Sigmoid colon (tissue), 7 donors: ENCODE measurements around the gene GET4. TPM values are rescaled to one million over a fixed set of nuclear protein-coding genes. Genes with fewer than 3 reads are reported as not detected.

ENCODE experiments used
- DNase-seq: peaks from one replicate; pipeline ENCODE4 v3.0.0-alpha.2; 2019
- H3K27ac ChIP-seq, 4 donors: fragments of 200-600 bp; sonication (generic); one replicate each; pipeline ENCODE4 v1.5.1; 2016 to 2019; ENCODE audit warnings: mild to moderate bottlenecking in 1 of 4
- H3K27me3 ChIP-seq, 3 donors: fragments of 200-600 bp; sonication (generic); one replicate each; pipeline ENCODE4 v1.5.1; 2019; ENCODE audit warnings: mild to moderate bottlenecking in 1 of 3
- H3K36me3 ChIP-seq, 4 donors: fragments of 200-600 bp; sonication (generic); one replicate each; pipeline ENCODE4 v1.5.1; 2016 to 2019
- H3K4me1 ChIP-seq, 4 donors: fragments of 200-600 bp; sonication (generic); one replicate each; pipeline ENCODE4 v1.5.1; 2017 to 2019
- H3K4me3 ChIP-seq, 4 donors: fragments of 200-600 bp; sonication (generic); one replicate each; pipeline ENCODE4 v1.5.1; 2017 to 2019; ENCODE audit warnings: mild to moderate bottlenecking in 2 of 4, moderate library complexity in 1 of 4
- H3K9me3 ChIP-seq, 4 donors: fragments of 200-600 bp in 3 of 4; sonication (generic) in 3 of 4; one replicate each; pipeline versions ENCODE4 v1.5.1 to v1.6.1; 2013 to 2019
- EP300 ChIP-seq, 4 donors: sonication (generic); formaldehyde crosslinking; IDR thresholded peaks; one replicate each; pipeline ENCODE4 v1.6.1; 2017; ENCODE audit warnings: antibody characterized with exemption in 4 of 4
- POLR2A ChIP-seq, 2 donors: fragments of 450-650 bp; IDR thresholded peaks; one replicate each; pipeline ENCODE4 v1.6.1; 2016; ENCODE audit warnings: antibody characterized with exemption in 2 of 2, mild to moderate bottlenecking in 2 of 2, moderate library complexity in 2 of 2
- POLR2AphosphoS5 ChIP-seq, 4 donors: sonication (generic); formaldehyde crosslinking; IDR thresholded peaks; one replicate each; pipeline ENCODE4 v1.6.1; 2017; ENCODE audit warnings: antibody characterized with exemption in 4 of 4
- WGBS, 2 donors: extraction: QIAGEN DNeasy Blood & Tissue Kit; methylation state at CpG; one replicate each; pipeline ENCODE4 v1.1.7; 2013; 5-methylcytosine and 5-hydroxymethylcytosine counted together
- intact Hi-C: fragments of 100-400 bp; cut with DNase I; formaldehyde crosslinking; loops from one replicate; pipeline ENCODE4 v1.15.1; 2023
- polyA plus RNA-seq, 3 donors: library from polyadenylated mRNA; stranded (reverse); fragments of 200-250 nt; gene quantifications; one replicate each; pipeline ENCODE4 v1.2.3, GENCODE V29; 2013
- total RNA-seq, 4 donors: library from RNA; depleted of rRNA; stranded (reverse); fragments of >200 nt; gene quantifications; one replicate each; pipeline ENCODE4 v1.1.0, GENCODE V29; 2016
- TF ChIP-seq, protein P1 (sequence below), 4 experiments: fragments of 450-650 bp in 3 of 4; fragments of 200-600 bp in 1 of 4; IDR thresholded peaks; one replicate each; pipeline ENCODE4 v1.5.1; 2016 to 2019; ENCODE audit warnings: antibody characterized with exemption in 4 of 4, mild to moderate bottlenecking in 3 of 4, moderate library complexity in 2 of 4
- donor health status: healthy with polysubstance abuse.
- donor health status: Bipolar disorder and iron deficiency.
- donor health status: healthy.

GET4 gene
- total and polyA plus RNA-seq, 7 donors = 20.3 to 51.4 (median 27.0) TPM

DNA sequence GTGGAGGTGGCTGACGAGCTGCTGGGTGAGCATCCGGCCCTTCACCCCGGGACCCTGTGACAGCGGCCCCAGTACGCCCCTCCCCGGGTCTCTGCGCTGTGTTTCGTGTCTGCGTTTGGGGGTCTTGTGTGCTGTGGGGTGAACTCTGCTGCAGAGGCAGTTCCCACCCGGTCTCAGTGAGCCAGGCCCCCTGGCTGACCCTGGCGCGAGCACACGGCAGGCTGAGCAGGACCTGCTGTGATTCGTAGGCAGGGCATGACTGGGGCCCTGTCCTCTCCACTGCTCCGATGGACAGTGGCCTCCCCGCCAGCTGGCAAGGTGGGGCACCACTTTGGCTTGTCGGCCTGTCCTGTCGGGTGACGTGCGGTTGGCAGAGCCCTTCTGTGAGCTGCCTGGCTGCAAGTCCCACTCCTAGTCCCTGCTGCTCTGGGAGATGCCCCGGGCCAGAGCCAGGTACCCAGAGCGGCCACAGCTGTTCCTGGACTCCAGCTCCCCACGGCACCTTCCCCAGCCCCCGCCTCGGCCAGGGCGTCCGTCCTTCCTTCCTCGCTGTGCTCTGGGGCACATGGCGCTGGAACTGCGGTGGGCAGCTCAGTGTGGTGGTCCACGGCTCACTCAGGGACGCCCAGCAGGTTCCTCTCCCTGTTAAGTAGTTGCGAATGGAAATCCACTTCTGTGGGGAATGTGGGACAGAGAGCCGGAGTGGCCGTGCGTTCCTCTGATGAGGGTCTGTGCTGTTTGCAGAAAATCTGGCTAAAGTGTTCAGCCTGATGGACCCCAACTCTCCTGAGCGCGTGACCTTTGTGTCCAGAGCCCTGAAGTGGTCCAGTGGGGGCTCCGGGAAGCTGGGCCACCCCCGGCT is 10.5 kb downstream of the GET4 start:
- no peaks in the 10 kb centered on the region for H3K9me3 ChIP-seq
- 94 to 96% methylated on average over 40 of the region's 40 CpGs for WGBS, 2 donors
- peaks cover 0 to 32% (median 25%) of the 10 kb centered on the region in 4 donors for H3K4me1 ChIP-seq
- no peaks in the 10 kb centered on the region for H3K27me3 ChIP-seq
- peaks cover 37 to 52% (median 42%) of the 10 kb centered on the region in 4 donors for H3K36me3 ChIP-seq
- no peak overlapping the region for H3K4me3 ChIP-seq
- no peak for TF ChIP-seq POLR2AphosphoS5 (IDR thresholded peaks at IDR 0.05)
- no peak for TF ChIP-seq EP300 (IDR thresholded peaks at IDR 0.05)
- no peak overlapping the region for H3K27ac ChIP-seq
- peak; percentile 53 for DNase-seq
- intact Hi-C loops = no loop called here

DNA sequence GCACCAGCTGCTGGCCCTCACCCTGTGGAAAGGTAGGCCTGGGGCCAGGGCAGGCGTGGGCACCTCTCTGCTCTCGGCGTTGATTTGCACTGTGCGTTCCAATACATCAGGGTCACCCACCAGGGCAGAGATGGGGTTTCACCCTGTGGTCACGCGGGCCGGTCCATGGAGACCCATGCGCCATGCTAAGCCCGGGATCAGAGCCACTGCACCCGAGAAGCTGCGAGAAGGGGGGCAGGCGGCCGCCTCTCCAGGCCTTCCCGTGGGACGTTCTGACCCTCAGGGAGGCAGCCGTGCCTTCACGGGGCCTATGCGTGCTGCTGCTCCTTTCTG is 11.1 kb downstream of the GET4 start:
- intact Hi-C loops = no loop called here
- peaks cover 0 to 28% (median 25%) of the 10 kb centered on the region in 4 donors for H3K4me1 ChIP-seq
- no peak overlapping the region for H3K27ac ChIP-seq
- peaks cover 43 to 58% (median 47%) of the 10 kb centered on the region in 4 donors for H3K36me3 ChIP-seq
- no peak overlapping the region for H3K4me3 ChIP-seq
- DNase-seq = peak; percentile 49
- H3K9me3 ChIP-seq = no peaks in the 10 kb centered on the region
- TF ChIP-seq POLR2AphosphoS5 (IDR thresholded peaks at IDR 0.05) (no peak), POLR2A (IDR thresholded peaks at IDR 0.05) (no peak), EP300 (IDR thresholded peaks at IDR 0.05) (no peak)
- TF ChIP-seq, protein P1, sequence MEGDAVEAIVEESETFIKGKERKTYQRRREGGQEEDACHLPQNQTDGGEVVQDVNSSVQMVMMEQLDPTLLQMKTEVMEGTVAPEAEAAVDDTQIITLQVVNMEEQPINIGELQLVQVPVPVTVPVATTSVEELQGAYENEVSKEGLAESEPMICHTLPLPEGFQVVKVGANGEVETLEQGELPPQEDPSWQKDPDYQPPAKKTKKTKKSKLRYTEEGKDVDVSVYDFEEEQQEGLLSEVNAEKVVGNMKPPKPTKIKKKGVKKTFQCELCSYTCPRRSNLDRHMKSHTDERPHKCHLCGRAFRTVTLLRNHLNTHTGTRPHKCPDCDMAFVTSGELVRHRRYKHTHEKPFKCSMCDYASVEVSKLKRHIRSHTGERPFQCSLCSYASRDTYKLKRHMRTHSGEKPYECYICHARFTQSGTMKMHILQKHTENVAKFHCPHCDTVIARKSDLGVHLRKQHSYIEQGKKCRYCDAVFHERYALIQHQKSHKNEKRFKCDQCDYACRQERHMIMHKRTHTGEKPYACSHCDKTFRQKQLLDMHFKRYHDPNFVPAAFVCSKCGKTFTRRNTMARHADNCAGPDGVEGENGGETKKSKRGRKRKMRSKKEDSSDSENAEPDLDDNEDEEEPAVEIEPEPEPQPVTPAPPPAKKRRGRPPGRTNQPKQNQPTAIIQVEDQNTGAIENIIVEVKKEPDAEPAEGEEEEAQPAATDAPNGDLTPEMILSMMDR (IDR thresholded peaks at IDR 0.05) = no peak
- no peaks in the 10 kb centered on the region for H3K27me3 ChIP-seq
- 91 to 97% methylated on average over 18 of the region's 18 CpGs for WGBS, 2 donors

DNA sequence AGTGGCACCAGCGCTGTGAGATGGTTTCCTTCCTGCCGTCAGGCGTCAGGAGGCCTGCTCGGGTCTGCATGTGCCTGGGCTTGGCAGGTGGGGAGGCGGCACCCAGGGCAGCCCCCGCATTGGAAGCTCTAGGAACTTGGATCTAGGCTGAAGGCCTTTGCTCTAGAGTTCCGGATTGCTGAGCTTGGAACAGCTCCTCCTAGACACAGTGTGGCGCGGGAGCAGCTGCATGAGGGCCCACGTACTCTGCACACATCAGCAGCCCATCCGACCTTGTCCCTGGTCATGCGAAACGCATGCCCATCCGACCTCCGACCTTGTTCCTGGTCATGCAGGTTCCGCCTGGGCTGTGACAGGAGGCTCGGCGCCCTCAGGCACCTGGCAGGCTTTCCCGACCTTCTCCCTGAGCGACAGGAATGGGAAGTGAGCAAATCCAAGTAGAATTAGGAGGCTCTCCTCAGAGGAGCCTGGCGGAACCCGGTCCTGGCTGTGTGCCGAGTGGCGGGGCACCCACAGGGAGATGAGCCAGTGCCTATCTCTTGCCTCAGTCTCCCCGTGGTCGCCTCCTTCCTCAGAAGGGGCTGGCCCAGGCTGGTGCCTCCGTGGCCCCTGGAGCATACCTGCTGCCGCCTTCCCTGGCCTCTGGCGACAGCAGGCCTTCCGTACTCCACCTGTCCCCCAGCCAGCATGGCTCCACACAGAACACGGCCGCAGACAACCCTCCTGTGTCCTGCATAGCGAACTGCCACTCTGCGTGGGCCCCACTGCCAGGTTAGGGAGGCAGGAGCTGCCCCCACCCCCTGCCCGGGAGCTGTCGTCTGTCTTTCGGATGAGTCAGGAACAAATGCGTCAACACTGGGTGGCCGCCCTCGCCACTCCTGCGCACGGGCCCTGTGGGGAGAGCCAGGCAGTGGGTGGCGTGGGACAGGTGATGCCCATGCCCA is 12.0 kb downstream of the GET4 start:
- H3K36me3 ChIP-seq = peaks cover 48 to 66% (median 50%) of the 10 kb centered on the region in 4 donors
- TF ChIP-seq POLR2AphosphoS5 (IDR thresholded peaks at IDR 0.05) (no peak), EP300 (IDR thresholded peaks at IDR 0.05) (no peak), POLR2A (IDR thresholded peaks at IDR 0.05) (no peak)
- TF ChIP-seq, protein P1 (IDR thresholded peaks at IDR 0.05) = no peak
- peaks cover 0 to 19% (median 16%) of the 10 kb centered on the region in 4 donors for H3K4me1 ChIP-seq
- no peak overlapping the region for H3K27ac ChIP-seq
- H3K4me3 ChIP-seq = no peak overlapping the region
- 92 to 95% methylated on average over 43 of the region's 43 CpGs for WGBS, 2 donors
- peak; percentile 60 for DNase-seq
- intact Hi-C loops = no loop called here
- no peaks in the 10 kb centered on the region for H3K9me3 ChIP-seq
- H3K27me3 ChIP-seq = no peaks in the 10 kb centered on the region

- WGBS, 2 donors = 89 to 97% methylated on average over 15 of the region's 15 CpGs
- H3K4me1 ChIP-seq = peaks cover 0 to 13% (median 10%) of the 10 kb centered on the region in 4 donors
- TF ChIP-seq POLR2A (IDR thresholded peaks at IDR 0.05) = no peak
- TF ChIP-seq POLR2AphosphoS5 (IDR thresholded peaks at IDR 0.05) = no peak
- TF ChIP-seq, protein P1 (IDR thresholded peaks at IDR 0.05) = no peak
- TF ChIP-seq EP300 (IDR thresholded peaks at IDR 0.05) = no peak
- peak; percentile 48 for DNase-seq
- peaks cover 48 to 73% (median 54%) of the 10 kb centered on the region in 4 donors for H3K36me3 ChIP-seq
- H3K9me3 ChIP-seq = no peaks in the 10 kb centered on the region
- H3K27ac ChIP-seq = no peak overlapping the region
- intact Hi-C loops = no loop called here
- H3K4me3 ChIP-seq = no peak overlapping the region
- H3K27me3 ChIP-seq = no peaks in the 10 kb centered on the region
Measured at GRCh38 chr7:889025-889390, 12.7 kb downstream of the GET4 start.

DNA sequence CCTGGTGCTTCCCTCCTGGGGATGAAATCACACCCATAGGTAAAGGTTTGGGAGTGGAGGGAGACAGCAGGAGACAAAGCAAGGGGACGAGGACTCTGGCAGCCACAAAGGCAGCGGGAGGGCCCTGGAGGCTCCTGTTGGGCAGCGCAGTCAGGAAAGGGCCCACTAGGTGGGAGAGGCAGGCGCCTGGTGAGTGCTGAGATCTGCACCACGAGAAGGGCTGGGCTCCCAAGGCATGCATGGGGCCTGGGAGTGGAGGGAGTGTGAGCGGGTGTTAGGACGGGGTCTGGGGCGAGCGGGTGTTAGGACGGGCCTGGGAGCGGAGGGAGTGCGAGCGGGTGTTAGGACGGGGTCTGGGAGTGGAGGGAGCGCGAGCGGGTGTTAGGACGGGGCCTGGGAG is 13.0 kb downstream of the GET4 start:
- Histone ChIP-seq H3K9me3 (no peaks in the 10 kb centered on the region), H3K4me3 (no peak overlapping the region), H3K36me3 (peaks cover 48 to 77% (median 55%) of the 10 kb centered on the region in 4 donors), H3K27ac (no peak overlapping the region), H3K4me1 (peaks cover 0 to 9% (median 6%) of the 10 kb centered on the region in 4 donors), H3K27me3 (no peaks in the 10 kb centered on the region)
- intact Hi-C loops = no loop called here
- DNase-seq = no peak
- WGBS, 2 donors = 98% methylated on average over 15 to 17 of the region's 18 CpGs
- no peak for TF ChIP-seq EP300 (IDR thresholded peaks at IDR 0.05)
- TF ChIP-seq POLR2A (IDR thresholded peaks at IDR 0.05) = no peak
- TF ChIP-seq POLR2AphosphoS5 (IDR thresholded peaks at IDR 0.05) = no peak
- TF ChIP-seq, protein P1 (IDR thresholded peaks at IDR 0.05) = no peak
